ENCODE results near the gene AK2.
"Not testable (repeated sequence)": the region's sequence is repeated elsewhere in the genome, so short reads cannot be mapped to it uniquely, and the experiment has no call there.

Gene AK2

GRCh38 chr1:32997381-32997891 lies 39.2 kb downstream of the AK2 start:
- Histone ChIP-seq H3K27me3 (ENCODE audit: insufficient read depth, low read length, poor library complexity) (no peaks in the 10 kb centered on the region), H3K4me3 (ENCODE audit: low read depth in 1 of 2, low read length in 2 of 2) (no peak overlapping the region), H3K4me2 (ENCODE audit: insufficient read depth, low read length) (no peak overlapping the region), H3K4me1 (ENCODE audit: insufficient read depth, low read length) (peaks cover 3% of the 10 kb centered on the region; the same call in 1 of the 2 replicates), H3K79me2 (ENCODE audit: insufficient read depth, low read length) (no peaks in the 10 kb centered on the region), H4K20me1 (ENCODE audit: insufficient read depth, low read length) (no peaks in the 10 kb centered on the region), H3K27ac (ENCODE audit: low read length) (no peak overlapping the region), H3K9me3 (ENCODE audit: insufficient read depth, low read length, severe bottlenecking) (no peaks in the 10 kb centered on the region), H2AFZ (ENCODE audit: low read depth, low read length) (no peak overlapping the region), H3K9ac (ENCODE audit: low read depth, low read length) (no peak overlapping the region), H3K36me3 (ENCODE audit: insufficient read depth, low read length) (no peaks in the 10 kb centered on the region)
- DNase-seq (no peak), ATAC-seq (ENCODE audit: insufficient read depth, low read depth) (no peak)
- no peak for TF ChIP-seq CTCF (IDR thresholded peaks at IDR 0.05; ENCODE audit: borderline replicate concordance, extremely low read depth, low read length, poor library complexity, severe bottlenecking)
- no peak for TF ChIP-seq EZH2 (IDR thresholded peaks at IDR 0.05; ENCODE audit: borderline replicate concordance, low read depth, low read length, severe bottlenecking)

- H3K36me3 ChIP-seq (ENCODE audit: insufficient read depth, low read length); H3K4me3 ChIP-seq (ENCODE audit: low read depth in 1 of 2, low read length in 2 of 2); DNase-seq; H3K9ac ChIP-seq (ENCODE audit: low read depth, low read length); H3K27ac ChIP-seq (ENCODE audit: low read length); ATAC-seq (ENCODE audit: insufficient read depth, low read depth); H2AFZ ChIP-seq (ENCODE audit: low read depth, low read length); H3K4me2 ChIP-seq (ENCODE audit: insufficient read depth, low read length); H3K4me1 ChIP-seq (ENCODE audit: insufficient read depth, low read length); H3K27me3 ChIP-seq (ENCODE audit: insufficient read depth, low read length, poor library complexity); H4K20me1 ChIP-seq (ENCODE audit: insufficient read depth, low read length); H3K9me3 ChIP-seq (ENCODE audit: insufficient read depth, low read length, severe bottlenecking); H3K79me2 ChIP-seq (ENCODE audit: insufficient read depth, low read length): not testable (repeated sequence)
Measured at GRCh38 chr1:32993324-32993636, 43.4 kb downstream of the AK2 start.

- Histone ChIP-seq H3K9me3 (ENCODE audit: insufficient read depth, low read length, severe bottlenecking) (no peaks in the 10 kb centered on the region), H3K9ac (ENCODE audit: low read depth, low read length) (no peak overlapping the region), H3K79me2 (ENCODE audit: insufficient read depth, low read length) (no peaks in the 10 kb centered on the region), H3K4me3 (ENCODE audit: low read depth in 1 of 2, low read length in 2 of 2) (no peak overlapping the region), H3K36me3 (ENCODE audit: insufficient read depth, low read length) (no peaks in the 10 kb centered on the region), H2AFZ (ENCODE audit: low read depth, low read length) (no peak overlapping the region), H3K4me2 (ENCODE audit: insufficient read depth, low read length) (no peak overlapping the region), H4K20me1 (ENCODE audit: insufficient read depth, low read length) (no peaks in the 10 kb centered on the region), H3K4me1 (ENCODE audit: insufficient read depth, low read length) (peaks cover 5% of the 10 kb centered on the region; the same call in 1 of the 2 replicates), H3K27me3 (ENCODE audit: insufficient read depth, low read length, poor library complexity) (no peaks in the 10 kb centered on the region), H3K27ac (ENCODE audit: low read length) (no peak overlapping the region)
- ATAC-seq (ENCODE audit: insufficient read depth, low read depth): peak; percentile 83
- TF ChIP-seq CTCF (IDR thresholded peaks at IDR 0.05; ENCODE audit: borderline replicate concordance, extremely low read depth, low read length, poor library complexity, severe bottlenecking) (no peak), EZH2 (IDR thresholded peaks at IDR 0.05; ENCODE audit: borderline replicate concordance, low read depth, low read length, severe bottlenecking) (no peak)
- peak; percentile 50 for DNase-seq
Measured at GRCh38 chr1:32992489-32993323, 44.0 kb downstream of the AK2 start.

- no peaks in the 10 kb centered on the region for H3K79me2 ChIP-seq (ENCODE audit: insufficient read depth, low read length)
- DNase-seq (no peak), ATAC-seq (ENCODE audit: insufficient read depth, low read depth) (no peak)
- no peaks in the 10 kb centered on the region for H4K20me1 ChIP-seq (ENCODE audit: insufficient read depth, low read length)
- H2AFZ ChIP-seq (ENCODE audit: low read depth, low read length): no peak overlapping the region
- no peak for TF ChIP-seq EZH2 (IDR thresholded peaks at IDR 0.05; ENCODE audit: borderline replicate concordance, low read depth, low read length, severe bottlenecking)
- TF ChIP-seq CTCF (IDR thresholded peaks at IDR 0.05; ENCODE audit: borderline replicate concordance, extremely low read depth, low read length, poor library complexity, severe bottlenecking): no peak
- no peak overlapping the region for H3K4me2 ChIP-seq (ENCODE audit: insufficient read depth, low read length)
- H3K27ac ChIP-seq (ENCODE audit: low read length): no peak overlapping the region
- no peak overlapping the region for H3K4me3 ChIP-seq (ENCODE audit: low read depth in 1 of 2, low read length in 2 of 2)
- no peaks in the 10 kb centered on the region for H3K36me3 ChIP-seq (ENCODE audit: insufficient read depth, low read length)
- no peaks in the 10 kb centered on the region for H3K27me3 ChIP-seq (ENCODE audit: insufficient read depth, low read length, poor library complexity)
- no peak overlapping the region for H3K9ac ChIP-seq (ENCODE audit: low read depth, low read length)
- peaks cover 5% of the 10 kb centered on the region; the same call in 1 of the 2 replicates for H3K4me1 ChIP-seq (ENCODE audit: insufficient read depth, low read length)
- no peaks in the 10 kb centered on the region for H3K9me3 ChIP-seq (ENCODE audit: insufficient read depth, low read length, severe bottlenecking)
Measured at GRCh38 chr1:32991819-32992488, 44.7 kb downstream of the AK2 start.
